Left lung (tissue), 10 donors: Measurements from ENCODE around the gene KCNG3. TPM values are rescaled to one million over a fixed set of nuclear protein-coding genes. Genes with fewer than 3 reads are reported as not detected.

Source experiments
- ATAC-seq: fragments of 200-7000 bp; cut with Tn5 transposase; one replicate; pipeline ENCODE4 v1.9.1; 2020; ENCODE audit warnings: moderate library complexity
- DNase-seq, 4 donors: peaks; one replicate each; pipeline ENCODE4 v3.0.0-alpha.2; 2013 to 2020
- H3K27ac ChIP-seq, 2 donors: fragments of 200-600 bp; sonication (generic) in 1 of 2; one replicate each; pipeline versions ENCODE4 v1.5.0 to v1.8.0; 2020 to 2021
- H3K27me3 ChIP-seq, 2 donors: fragments of 200-600 bp; sonication (generic) in 1 of 2; one replicate each; pipeline versions ENCODE4 v1.5.0 to v1.8.0; 2020 to 2021
- H3K36me3 ChIP-seq, 2 donors: fragments of 200-600 bp; sonication (generic) in 1 of 2; one replicate each; pipeline versions ENCODE4 v1.5.0 to v1.8.0; 2020 to 2021
- H3K4me1 ChIP-seq, 2 donors: fragments of 200-600 bp; one replicate each; pipeline ENCODE4 v1.8.0; 2021
- H3K4me3 ChIP-seq, 2 donors: fragments of 200-600 bp; sonication (generic) in 1 of 2; one replicate each; pipeline versions ENCODE4 v1.5.0 to v1.8.0; 2020 to 2021; ENCODE audit warnings: mild to moderate bottlenecking in 1 of 2
- H3K9me3 ChIP-seq, 2 donors: fragments of 200-600 bp; sonication (generic) in 1 of 2; one replicate each; pipeline versions ENCODE4 v1.5.0 to v1.8.0; 2020 to 2021
- CTCF ChIP-seq, 2 donors: fragments of 200-600 bp; sonication (generic) in 1 of 2; IDR thresholded peaks; one replicate each; pipeline versions ENCODE4 v1.5.0 to v1.8.0; 2021; ENCODE audit warnings: antibody characterized with exemption in 2 of 2
- intact Hi-C, 2 donors: fragments of 100-400 bp; cut with DNase I; formaldehyde crosslinking; loops; one replicate each; pipeline versions ENCODE4 v1.11.2 to v1.14.2; 2022
- polyA plus RNA-seq, 6 donors: library from polyadenylated mRNA; unstranded; fragments of 120-200 nt; gene quantifications; one replicate each; pipeline ENCODE4 v1.2.1, GENCODE V29; 2013; ENCODE audit not compliant: insufficient read length in 6 of 6
- total RNA-seq, 2 donors: library from RNA; stranded (reverse); fragmentation: NEBNext Ultra II Directional; extraction: Animal tissue kit (Norgen Biotek cat#: 25700); gene quantifications; one replicate each; pipeline ENCODE4 v1.2.1, GENCODE V29; 2021
- donor health status: DM: no; HTN: yes; CAD: no.
- donor health status: DM: no; HTN: no; CAD: no.

Gene KCNG3
- total and polyA plus RNA-seq, 8 donors = 0.06 to 1.3 (median 0.10) TPM; not detected in 1

GRCh38 chr2:42463570-42463969 lies 30.2 kb downstream of the KCNG3 start:
- Histone ChIP-seq H3K9me3 (no peaks in the 10 kb centered on the region), H3K4me3 (no peak overlapping the region), H3K27me3 (no peaks in the 10 kb centered on the region), H3K4me1 (no peaks in the 10 kb centered on the region), H3K27ac (no peak overlapping the region), H3K36me3 (no peaks in the 10 kb centered on the region)
- ATAC-seq (no peak), DNase-seq (no peak)
- intact Hi-C loops = no loop called here
- TF ChIP-seq CTCF (IDR thresholded peaks at IDR 0.05) = no peak

GRCh38 chr2:42459296-42459695 lies 34.5 kb downstream of the KCNG3 start:
- H3K4me3 ChIP-seq = no peak overlapping the region
- no peak for TF ChIP-seq CTCF (IDR thresholded peaks at IDR 0.05)
- no peaks in the 10 kb centered on the region for H3K27me3 ChIP-seq
- H3K9me3 ChIP-seq = no peaks in the 10 kb centered on the region
- intact Hi-C loops = no loop called here
- H3K36me3 ChIP-seq = no peaks in the 10 kb centered on the region
- H3K27ac ChIP-seq = no peak overlapping the region
- DNase-seq (no peak), ATAC-seq (no peak)
- H3K4me1 ChIP-seq = no peaks in the 10 kb centered on the region

- ATAC-seq = no peak
- intact Hi-C loops = no loop called here
These were observed 35.4 kb downstream of the KCNG3 start for GRCh38 chr2:42458396-42458795.

GRCh38 chr2:42457011-42457410 lies 36.8 kb downstream of the KCNG3 start:
- H3K27me3 ChIP-seq = no peaks in the 10 kb centered on the region
- no peak overlapping the region for H3K27ac ChIP-seq
- no peaks in the 10 kb centered on the region for H3K4me1 ChIP-seq
- ATAC-seq = no peak
- H3K9me3 ChIP-seq = no peaks in the 10 kb centered on the region
- no peak overlapping the region for H3K4me3 ChIP-seq
- no peak for TF ChIP-seq CTCF (IDR thresholded peaks at IDR 0.05)
- no peak for DNase-seq
- H3K36me3 ChIP-seq = no peaks in the 10 kb centered on the region
- intact Hi-C loops = no loop called here

More at GRCh38 chr2:42458396-42458795, 35.4 kb downstream of the KCNG3 start:
- Histone ChIP-seq H3K4me1 (no peaks in the 10 kb centered on the region), H3K27ac (no peak overlapping the region), H3K4me3 (no peak overlapping the region), H3K27me3 (no peaks in the 10 kb centered on the region), H3K36me3 (no peaks in the 10 kb centered on the region), H3K9me3 (no peaks in the 10 kb centered on the region)
- TF ChIP-seq CTCF (IDR thresholded peaks at IDR 0.05) = no peak
- no peak for DNase-seq

GRCh38 chr2:42456126-42456839 lies 37.5 kb downstream of the KCNG3 start:
- H3K4me3 ChIP-seq = no peak overlapping the region
- no peak for DNase-seq
- no peak for TF ChIP-seq CTCF (IDR thresholded peaks at IDR 0.05)
- intact Hi-C loops = no loop called here
- H3K4me1 ChIP-seq = no peaks in the 10 kb centered on the region
- H3K27me3 ChIP-seq = no peaks in the 10 kb centered on the region
- no peaks in the 10 kb centered on the region for H3K9me3 ChIP-seq
- no peak for ATAC-seq
- H3K36me3 ChIP-seq = no peaks in the 10 kb centered on the region
- H3K27ac ChIP-seq = no peak overlapping the region
